VCaP (cell line): Measurements from ENCODE around the gene IFI16.
A peak's percentile ranks its signal among the peaks of the same experiment; 100 is the strongest.
"Not testable (repeated sequence)": the region's sequence is repeated elsewhere in the genome, so short reads cannot be mapped to it uniquely, and the experiment has no call there.

ENCODE experiments used
- H3K27ac ChIP-seq: fragments of 450-650 bp; 2 replicates; pipeline ENCODE4 v1.5.1; 2017
- TF ChIP-seq, protein P1 (sequence below): fragments of 450-650 bp; conservative IDR thresholded peaks from 2 replicates; pipeline ENCODE4 v1.5.1; 2017; ENCODE audit warnings: mild to moderate bottlenecking, moderate library complexity

IFI16 gene

GRCh38 chr1:158998037-158998780 lies 11.5 kb upstream of the IFI16 start:
- TF ChIP-seq, protein P1, sequence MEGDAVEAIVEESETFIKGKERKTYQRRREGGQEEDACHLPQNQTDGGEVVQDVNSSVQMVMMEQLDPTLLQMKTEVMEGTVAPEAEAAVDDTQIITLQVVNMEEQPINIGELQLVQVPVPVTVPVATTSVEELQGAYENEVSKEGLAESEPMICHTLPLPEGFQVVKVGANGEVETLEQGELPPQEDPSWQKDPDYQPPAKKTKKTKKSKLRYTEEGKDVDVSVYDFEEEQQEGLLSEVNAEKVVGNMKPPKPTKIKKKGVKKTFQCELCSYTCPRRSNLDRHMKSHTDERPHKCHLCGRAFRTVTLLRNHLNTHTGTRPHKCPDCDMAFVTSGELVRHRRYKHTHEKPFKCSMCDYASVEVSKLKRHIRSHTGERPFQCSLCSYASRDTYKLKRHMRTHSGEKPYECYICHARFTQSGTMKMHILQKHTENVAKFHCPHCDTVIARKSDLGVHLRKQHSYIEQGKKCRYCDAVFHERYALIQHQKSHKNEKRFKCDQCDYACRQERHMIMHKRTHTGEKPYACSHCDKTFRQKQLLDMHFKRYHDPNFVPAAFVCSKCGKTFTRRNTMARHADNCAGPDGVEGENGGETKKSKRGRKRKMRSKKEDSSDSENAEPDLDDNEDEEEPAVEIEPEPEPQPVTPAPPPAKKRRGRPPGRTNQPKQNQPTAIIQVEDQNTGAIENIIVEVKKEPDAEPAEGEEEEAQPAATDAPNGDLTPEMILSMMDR: no peak
- no peak overlapping the region for H3K27ac ChIP-seq

- TF ChIP-seq, protein P1: peak; percentile 84
- H3K27ac ChIP-seq: no peak overlapping the region
These were observed 10.9 kb upstream of the IFI16 start for GRCh38 chr1:158998781-158999161.

DNA sequence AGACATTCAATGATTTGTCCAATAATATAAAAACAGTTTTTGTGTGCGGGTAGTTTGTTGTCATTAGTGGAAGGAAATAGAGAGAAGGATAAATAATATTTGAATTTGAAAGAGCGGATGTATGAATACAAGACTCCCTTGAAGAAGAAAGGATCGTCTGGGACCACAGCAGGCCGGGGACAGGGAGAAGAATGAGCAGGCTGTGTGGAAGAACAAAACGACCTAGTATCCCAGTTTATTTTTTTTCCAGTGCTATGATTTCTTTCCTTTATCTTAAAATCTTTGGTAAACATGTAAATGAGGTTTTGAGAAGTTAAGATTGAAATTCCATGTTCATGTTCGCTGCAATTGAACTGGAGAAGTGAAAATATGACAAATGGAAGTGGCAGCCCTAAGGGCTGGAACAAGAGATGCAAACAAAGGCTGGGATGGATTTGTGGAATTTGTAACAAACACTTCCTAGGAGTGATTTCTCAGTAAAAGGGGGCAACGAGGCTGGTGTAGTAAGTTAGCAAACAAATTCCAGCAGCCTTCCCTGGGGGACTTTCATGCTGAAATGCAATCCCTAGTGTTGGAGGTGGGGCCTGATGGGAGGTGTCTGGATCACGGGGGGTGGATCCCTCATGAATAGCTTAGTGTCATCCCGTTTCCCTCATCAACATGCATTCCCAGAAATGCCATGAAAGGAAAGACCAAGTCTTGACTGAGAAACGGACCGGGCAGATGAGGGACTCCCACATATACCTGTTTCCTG lies 10.2 kb upstream of the IFI16 start:
- H3K27ac ChIP-seq: no peak overlapping the region
- TF ChIP-seq, protein P1: no peak

DNA sequence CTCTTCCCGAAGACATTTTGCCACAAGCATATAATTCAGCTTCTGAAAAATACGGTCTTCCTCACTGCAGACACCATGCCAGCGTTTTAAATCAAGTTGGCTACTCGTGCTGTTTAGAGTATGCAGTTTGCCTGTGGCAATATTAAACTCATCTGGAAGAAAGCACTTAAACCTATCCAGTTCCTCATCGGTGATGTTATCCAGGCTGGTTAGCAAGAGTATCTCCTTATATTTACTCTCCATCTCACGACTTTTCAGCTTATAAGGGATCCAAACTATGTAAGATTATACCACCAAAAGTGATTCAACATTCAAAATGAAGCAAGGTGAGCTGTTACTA lies 9.7 kb upstream of the IFI16 start:
- H3K27ac ChIP-seq: no peak overlapping the region

DNA sequence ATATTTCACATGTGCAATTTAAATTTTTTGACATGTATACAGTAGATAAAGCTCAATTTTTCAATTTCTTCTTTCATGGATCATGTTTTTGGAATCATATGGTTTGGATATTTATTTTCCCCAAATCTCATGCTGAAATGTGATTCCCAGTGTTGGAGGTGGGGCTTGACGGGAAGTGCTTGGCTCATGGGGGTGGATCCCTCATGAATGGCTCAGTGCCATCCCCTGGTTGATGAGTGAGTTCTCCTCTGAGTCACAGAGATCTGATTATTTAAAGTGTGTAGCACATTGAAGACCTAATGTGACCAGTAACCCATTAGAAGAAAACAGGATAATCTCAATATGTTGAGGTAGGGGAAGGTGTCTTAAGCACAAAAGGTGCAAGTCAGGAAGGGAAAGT lies 9.1 kb upstream of the IFI16 start:
- TF ChIP-seq, protein P1: no peak
- no peak overlapping the region for H3K27ac ChIP-seq

More for the DNA sequence above, 9.7 kb upstream of the IFI16 start:
- TF ChIP-seq, protein P1: no peak

DNA sequence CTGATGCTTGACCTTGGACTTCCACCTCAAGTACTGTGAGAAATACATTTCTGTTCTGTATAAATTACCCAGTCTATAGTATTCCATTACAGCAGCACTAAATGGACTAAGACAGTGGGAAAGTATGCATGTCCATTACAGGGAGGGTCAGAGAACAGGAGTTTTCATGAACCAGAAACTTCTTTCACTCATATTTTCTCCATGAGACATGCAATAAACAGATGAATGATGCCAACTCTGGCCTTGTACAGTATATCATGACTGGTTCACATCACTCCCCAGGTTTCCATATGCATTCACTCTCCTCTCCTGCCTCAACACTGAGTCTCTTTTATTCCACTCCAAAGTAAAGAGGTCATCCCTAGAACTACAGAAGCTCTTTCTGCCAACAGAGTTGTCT lies 4.5 kb upstream of the IFI16 start:
- H3K27ac ChIP-seq: no peak overlapping the region
- TF ChIP-seq, protein P1: no peak

DNA sequence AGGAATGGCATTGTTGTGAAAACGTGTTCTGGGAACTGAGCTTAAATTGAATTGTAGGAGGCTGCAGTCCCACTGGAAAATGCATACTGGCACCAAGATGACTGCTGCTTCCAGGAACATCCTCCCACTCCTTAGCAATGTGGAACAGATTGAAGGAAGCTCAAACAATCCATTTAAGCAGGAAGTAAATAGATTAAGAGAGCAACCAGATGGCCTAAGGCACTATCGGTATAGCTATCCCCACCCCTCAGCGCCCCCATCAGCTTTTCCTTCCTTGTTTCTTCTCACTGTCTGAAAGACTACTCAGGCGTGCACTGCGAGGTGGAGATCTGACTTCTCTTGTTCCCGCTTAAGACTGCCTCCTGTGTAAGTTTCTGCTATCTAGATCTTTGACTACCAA lies 4.0 kb upstream of the IFI16 start:
- TF ChIP-seq, protein P1: no peak
- no peak overlapping the region for H3K27ac ChIP-seq

GRCh38 chr1:159006210-159006807 lies 3.4 kb upstream of the IFI16 start:
- not testable (repeated sequence) for H3K27ac ChIP-seq
